Activated CD8-positive, alpha-beta memory T cell treated with anti-CD3 and anti-CD28 coated beads for 4 hours (primary cell): ENCODE data around the gene LOXL4.

Experiments used
- DNase-seq, 2 donors: peaks; one replicate each; pipeline ENCODE4 v3.0.0-alpha.2; 2020; ENCODE audit warnings: low read depth in 2 of 2

Gene LOXL4

GRCh38 chr10:98295401-98295811, 27.4 kb upstream of the LOXL4 start:
- DNase-seq, result no peak

- DNase-seq, result no peak
Measured at GRCh38 chr10:98294270-98294627, 26.3 kb upstream of the LOXL4 start.

- DNase-seq, result no peak
Measured at GRCh38 chr10:98293550-98294269, 25.7 kb upstream of the LOXL4 start.

GRCh38 chr10:98292971-98293370, 25.0 kb upstream of the LOXL4 start:
- DNase-seq, result no peak

GRCh38 chr10:98289802-98290209, 21.8 kb upstream of the LOXL4 start:
- DNase-seq, result no peak

- no peak for DNase-seq
Measured at GRCh38 chr10:98287321-98287720, 19.3 kb upstream of the LOXL4 start.

DNA sequence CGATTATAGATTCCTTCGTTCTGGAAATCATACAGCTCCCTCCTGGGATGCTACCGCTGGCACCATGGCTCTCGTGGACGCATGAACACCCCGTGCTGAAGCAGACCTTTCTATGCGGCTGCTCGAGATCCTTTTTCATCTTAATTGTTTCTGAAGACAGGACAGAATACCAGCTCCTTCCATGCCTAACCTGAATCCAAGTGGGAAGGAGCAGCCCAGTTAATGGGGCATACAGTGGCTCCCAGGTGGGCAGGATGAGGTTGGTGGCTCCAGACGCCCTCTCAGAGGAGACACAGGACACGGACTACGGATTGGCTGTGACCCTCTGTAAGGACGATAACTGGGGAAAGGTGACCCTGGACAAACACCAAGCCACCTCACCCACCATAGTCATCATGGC, 18.4 kb upstream of the LOXL4 start:
- no peak for DNase-seq

DNA sequence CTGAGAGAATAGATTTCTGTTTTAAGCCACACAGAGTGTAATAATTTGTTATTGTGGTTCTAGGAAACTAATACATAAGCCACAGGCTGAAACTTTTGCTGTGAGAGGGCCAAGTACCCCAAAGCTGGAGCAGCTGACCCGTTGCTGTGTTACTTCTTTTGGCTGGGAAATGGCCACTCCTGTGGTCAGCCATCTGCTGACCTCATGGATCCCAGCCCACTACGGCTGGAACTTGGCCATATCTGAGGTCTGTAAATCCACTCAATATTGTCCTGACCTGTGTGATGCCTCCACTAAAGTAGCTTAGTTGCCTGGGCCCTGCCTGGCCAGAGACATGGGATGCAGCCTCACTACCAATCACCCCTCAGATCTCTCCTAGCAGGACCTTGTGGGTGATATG, 17.4 kb upstream of the LOXL4 start:
- DNase-seq, result no peak

- no peak for DNase-seq
Measured at GRCh38 chr10:98276311-98276710, 8.3 kb upstream of the LOXL4 start.

DNA sequence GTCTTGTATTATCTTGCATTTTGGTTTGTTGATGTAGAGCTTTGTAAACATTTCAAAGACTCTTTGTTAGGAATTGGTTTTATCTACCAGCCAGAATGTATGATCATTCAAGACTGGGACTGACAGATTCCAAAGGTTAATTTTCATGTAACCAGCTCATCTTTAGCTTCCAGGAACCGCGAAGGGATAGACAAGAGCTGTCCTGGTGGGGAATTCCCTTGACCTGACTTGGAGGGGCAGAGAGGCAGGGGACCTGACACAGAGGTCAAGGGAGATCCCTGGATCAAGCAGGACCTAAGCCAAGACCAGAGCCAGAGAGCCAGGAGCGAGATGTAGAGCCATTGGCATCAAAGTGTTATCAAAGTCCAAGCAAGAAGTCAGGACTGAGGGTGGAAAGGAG, 6.6 kb upstream of the LOXL4 start:
- no peak for DNase-seq

DNA sequence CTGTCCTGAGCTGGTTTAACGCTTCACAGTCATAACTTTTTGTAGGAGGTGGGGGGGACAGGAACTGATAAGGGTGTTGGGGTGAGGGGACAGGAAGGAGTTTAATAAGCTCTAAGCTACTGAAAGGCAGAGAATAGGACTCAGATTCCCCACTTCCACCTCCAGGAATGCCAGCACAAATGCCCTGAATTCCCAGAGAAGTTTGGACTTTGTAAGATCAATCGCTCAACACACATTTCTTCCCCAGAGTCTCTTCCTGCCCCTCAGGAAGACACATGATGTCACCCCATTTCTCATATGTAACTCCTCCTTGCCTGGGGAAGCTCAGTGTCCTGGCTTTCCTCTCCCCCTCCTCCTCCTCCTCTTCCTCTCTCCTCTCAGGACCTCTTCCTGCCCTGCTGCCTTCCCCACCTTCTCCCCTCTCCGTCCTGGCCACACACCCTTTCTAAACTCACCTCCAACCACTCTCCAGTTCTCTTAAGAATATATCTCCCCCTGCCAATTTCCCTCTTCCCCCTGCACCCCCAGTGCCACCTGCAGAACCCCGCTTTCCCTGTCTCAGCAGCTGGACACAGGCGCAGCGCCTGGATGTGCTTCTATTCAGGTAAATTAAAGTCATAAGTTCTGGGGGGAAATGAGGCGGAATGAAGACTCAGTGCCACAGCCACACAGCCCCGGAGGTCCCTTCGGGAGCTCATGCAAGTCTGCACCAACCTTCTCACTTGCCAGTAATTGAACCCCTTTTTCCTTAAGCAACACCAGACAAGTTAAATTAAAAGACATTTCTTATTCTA, 5.3 kb upstream of the LOXL4 start:
- no peak for DNase-seq

DNA sequence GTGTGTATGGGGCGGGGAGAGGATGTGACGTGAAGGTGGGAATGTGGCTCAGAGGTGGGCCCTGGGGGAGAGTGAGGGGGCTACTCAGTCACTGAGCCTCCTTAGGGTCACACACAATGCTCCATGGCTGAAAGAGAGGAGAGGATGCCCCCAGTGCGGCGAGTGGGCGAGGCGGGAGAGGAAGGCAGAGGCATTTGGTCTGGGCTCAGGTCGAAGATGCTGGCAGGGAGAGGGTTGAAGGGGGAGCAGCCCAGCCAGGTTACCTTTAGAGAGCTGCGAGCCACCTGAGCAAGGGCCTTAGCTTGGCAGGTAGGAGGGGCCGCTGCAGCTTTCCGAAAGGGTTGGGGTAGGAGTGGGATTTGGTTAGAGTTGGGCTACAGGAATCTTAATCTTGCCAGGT, 4.7 kb upstream of the LOXL4 start:
- no peak for DNase-seq

DNA sequence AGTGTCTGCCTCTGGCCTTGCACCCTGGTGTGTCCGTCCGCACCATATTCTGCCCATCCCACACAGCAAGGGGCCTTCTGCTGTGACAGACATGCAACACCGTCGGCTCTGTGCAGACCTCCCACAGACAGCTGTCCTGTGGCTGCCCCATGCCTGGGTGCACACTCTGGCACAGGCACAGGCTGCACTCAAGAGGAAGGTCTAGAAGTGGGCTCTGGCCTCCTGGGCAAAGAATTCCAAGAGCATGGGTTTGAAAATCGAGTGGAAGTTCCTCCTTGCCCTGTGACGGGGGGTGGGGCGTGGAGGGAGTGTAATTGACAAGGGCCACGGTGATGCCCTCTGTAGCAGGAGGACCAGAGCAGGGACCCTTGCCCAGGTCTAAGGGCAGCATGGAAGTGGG, 4.3 kb upstream of the LOXL4 start:
- DNase-seq, result no peak

DNA sequence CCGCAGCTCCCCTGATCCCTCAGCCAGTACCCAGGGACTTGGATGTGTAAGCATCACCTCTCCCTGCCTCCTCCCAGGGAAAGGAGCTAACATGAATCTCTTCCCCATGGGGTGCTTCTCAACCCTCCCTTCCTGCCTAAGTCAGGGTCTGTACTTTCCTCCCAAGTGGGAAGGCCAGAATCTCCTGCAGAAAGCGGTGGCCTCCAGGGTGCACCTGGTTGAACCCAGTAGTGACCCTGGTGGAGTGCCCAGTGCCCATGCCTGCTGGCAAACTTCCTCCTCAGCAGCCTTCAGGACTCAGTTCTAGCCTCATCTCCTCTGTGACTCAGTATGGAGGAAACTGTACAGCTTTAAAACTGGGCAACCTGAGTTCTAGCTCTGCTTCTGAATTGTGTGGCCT, 2.8 kb upstream of the LOXL4 start:
- no peak for DNase-seq

GRCh38 chr10:98270073-98270740, 2.2 kb upstream of the LOXL4 start:
- DNase-seq, result no peak

- DNase-seq, result no peak
Measured at GRCh38 chr10:98269435-98269912, 1.5 kb upstream of the LOXL4 start.

- DNase-seq, result no peak
Measured at GRCh38 chr10:98268694-98269431, 869 bp upstream of the LOXL4 start.

DNA sequence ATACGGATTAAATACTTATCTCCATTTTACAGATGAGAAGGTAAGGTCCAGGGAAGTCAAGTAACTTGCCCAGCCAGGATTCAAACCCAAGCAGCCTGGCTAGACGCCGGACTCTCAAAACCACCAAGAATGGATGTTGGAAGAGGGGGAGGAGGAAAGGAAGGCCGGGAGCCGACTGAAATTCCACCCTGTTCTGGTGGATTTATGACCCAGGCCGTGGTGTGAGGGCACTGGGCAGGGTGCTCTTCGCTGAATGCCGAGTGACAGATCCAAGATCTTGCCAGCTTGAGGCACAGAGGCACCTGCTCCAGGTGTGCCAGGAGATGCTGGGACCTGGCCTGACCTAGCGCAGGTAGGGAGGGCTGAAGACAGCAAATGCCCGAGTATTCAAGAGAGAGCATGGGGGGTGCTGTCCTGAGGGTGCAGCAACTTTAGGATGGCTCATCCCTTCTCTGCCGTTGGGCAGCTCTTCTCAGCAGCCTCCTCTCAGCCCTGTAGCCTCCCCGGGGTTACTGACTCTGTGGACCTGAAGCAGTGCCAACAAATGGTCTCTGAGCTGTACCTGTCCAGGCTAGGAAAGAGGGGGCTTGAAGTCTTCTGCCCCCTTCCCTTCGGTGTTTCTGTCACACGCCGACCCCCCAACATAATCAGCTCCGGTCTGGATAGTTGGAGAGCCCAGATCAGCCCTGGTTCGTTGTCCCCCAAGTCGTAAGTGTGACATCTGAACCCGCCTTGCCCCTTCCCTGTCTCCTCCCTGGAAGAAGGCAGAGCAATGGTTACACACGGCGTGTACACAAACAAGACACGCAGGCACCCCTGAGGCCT, 713 bp downstream of the LOXL4 start:
- no peak for DNase-seq

DNA sequence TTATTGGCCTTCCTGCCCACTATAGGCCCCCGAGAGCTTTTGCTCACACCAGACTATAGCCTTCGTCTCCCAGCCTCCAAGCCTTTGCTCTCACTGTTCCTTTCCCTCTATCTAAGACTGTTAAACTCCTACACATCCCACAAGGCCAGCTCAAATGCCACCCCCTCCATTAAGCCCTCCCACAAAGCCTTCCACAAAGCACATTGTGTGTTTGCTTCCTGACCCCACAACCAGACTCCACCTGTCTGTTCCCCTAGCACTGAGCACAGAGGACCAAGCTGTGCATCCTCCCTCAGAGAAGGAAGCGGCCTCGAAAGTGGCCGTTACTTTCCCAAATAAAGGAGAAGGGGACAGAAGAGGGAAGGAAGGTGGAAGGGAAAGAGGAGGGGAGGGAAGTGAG, 1.3 kb downstream of the LOXL4 start:
- DNase-seq, result no peak

- DNase-seq, result no peak
Measured at GRCh38 chr10:98265403-98266378, 2.3 kb downstream of the LOXL4 start.
